Measurements from ENCODE around the gene PROM2.

The PROM2 gene

DNA sequence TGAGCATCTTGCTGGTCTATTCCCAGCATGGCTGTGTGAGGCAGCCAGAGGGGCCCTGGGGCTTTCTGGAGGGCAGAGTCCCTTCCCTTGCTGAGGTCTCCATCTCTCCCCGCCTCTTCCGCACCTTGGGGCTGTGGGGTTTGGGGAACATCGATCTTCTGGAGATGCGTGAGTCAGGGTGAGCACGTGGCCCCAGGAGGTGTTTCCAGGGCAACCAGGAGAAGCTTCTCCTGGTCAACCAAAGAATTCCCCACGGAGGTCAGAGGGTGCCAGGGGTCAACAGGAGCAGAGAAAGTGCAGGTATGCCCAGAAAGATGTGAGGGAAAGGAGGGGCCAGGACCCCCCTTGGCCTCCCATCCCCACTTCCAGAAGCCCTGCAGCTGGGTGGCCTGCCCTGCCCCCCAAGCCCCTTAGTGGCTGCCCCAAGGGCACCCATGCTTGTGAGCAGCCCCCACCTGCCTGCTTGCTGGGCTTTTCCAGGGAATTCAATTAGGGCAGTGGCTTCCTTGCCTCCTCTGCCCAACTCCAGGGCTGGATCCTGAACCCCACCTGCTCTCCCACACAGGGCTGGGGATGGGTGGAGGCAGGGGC, 2.8 kb upstream of the PROM2 start:
- Histone ChIP-seq H3K36me3 (no peaks in the 10 kb centered on the region), H3K4me3 (ENCODE audit: low read depth, low read length) (no peak overlapping the region), H3K4me1 (no peaks in the 10 kb centered on the region), H3K27me3 (no peaks in the 10 kb centered on the region), H3K9me3 (no peaks in the 10 kb centered on the region)
- TF ChIP-seq, protein P1, sequence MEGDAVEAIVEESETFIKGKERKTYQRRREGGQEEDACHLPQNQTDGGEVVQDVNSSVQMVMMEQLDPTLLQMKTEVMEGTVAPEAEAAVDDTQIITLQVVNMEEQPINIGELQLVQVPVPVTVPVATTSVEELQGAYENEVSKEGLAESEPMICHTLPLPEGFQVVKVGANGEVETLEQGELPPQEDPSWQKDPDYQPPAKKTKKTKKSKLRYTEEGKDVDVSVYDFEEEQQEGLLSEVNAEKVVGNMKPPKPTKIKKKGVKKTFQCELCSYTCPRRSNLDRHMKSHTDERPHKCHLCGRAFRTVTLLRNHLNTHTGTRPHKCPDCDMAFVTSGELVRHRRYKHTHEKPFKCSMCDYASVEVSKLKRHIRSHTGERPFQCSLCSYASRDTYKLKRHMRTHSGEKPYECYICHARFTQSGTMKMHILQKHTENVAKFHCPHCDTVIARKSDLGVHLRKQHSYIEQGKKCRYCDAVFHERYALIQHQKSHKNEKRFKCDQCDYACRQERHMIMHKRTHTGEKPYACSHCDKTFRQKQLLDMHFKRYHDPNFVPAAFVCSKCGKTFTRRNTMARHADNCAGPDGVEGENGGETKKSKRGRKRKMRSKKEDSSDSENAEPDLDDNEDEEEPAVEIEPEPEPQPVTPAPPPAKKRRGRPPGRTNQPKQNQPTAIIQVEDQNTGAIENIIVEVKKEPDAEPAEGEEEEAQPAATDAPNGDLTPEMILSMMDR (IDR thresholded peaks at IDR 0.05; ENCODE audit: low read depth, low read length): no peak
- DNase-seq: no peak

DNA sequence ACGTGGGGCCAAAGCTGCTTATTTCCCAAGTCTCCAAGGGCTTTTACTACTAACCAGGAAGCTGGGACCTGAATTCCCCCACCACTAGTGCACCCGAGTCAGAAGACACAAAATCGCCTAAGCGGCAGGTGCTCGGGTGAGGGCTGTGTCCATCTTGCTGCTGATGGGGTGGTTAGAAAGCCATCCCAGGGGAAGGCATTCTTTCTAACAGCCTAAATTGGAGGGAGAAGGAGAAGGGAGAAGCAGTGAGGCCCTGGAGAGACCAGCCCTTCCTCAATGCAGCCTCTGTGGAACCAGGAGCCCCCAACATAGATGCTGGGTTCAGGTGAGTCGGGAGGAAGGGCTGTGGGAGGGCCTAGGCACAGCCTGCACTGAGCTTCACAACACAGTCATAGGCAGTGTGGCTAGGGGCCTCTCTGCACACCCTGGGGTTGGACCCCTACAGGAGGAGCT, 1.9 kb upstream of the PROM2 start:
- no peak overlapping the region for H3K4me3 ChIP-seq (ENCODE audit: low read depth, low read length)
- no peaks in the 10 kb centered on the region for H3K36me3 ChIP-seq
- DNase-seq: no peak
- TF ChIP-seq, protein P1 (IDR thresholded peaks at IDR 0.05; ENCODE audit: low read depth, low read length): no peak
- no peaks in the 10 kb centered on the region for H3K4me1 ChIP-seq
- H3K9me3 ChIP-seq: no peaks in the 10 kb centered on the region
- no peaks in the 10 kb centered on the region for H3K27me3 ChIP-seq

DNA sequence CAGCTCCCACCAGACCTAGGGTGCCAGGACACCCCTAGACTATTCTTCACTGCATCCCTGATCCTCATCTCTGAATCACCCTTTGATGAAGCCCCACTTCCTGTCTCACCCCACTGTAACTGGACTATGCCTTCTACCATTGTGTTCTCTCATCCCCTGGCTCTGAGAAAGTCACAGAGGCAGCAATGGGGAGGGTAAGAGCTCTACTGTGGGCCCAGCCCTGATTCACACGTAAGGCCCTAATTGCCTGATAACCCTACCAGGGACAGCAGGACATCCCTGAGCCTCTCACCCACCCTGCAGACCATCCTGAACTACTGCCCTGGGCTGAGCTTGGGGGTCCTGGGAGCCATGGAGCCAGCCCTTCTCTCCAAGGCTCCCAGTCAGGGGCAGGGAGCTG, 1.5 kb upstream of the PROM2 start:
- Histone ChIP-seq H3K4me3 (ENCODE audit: low read depth, low read length) (no peak overlapping the region), H3K36me3 (no peaks in the 10 kb centered on the region), H3K27me3 (no peaks in the 10 kb centered on the region), H3K9me3 (no peaks in the 10 kb centered on the region), H3K4me1 (no peaks in the 10 kb centered on the region)
- DNase-seq: no peak
- TF ChIP-seq, protein P1 (IDR thresholded peaks at IDR 0.05; ENCODE audit: low read depth, low read length): no peak

DNA sequence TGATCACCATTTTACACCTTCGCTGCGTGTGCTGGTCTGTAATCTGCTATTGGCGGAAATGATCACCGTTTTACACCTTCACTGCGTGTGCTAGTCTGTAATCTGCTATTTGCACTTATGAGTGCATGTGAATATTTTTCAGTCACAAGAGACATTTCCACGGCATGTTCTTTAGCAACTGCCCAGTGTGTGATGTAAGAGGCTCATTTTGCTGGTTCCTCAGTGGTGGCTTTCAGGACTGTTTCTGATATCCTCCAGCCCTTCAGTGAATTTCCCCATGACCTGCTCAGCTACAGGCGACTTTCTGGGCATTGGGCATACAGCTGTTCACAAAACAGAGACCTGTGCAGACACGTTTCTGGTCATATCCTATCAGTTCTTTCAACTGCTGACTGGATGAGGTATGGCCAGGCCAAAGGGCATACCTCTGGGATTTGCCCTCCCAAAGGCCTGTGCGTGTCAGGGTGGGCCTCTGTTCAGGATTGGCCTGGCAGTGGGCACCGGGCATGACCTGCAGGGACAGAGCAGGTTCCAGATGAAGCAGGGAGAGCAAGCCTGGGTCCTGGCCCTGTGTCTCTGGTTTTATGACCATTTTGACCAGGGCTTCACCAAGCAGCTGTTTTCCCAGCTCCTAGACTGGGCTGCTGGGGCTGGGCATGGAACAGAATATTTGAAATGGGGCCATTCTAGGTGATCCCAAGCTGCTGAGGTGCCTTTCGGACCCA, 521 bp upstream of the PROM2 start:
- no peaks in the 10 kb centered on the region for H3K36me3 ChIP-seq
- H3K9me3 ChIP-seq: no peaks in the 10 kb centered on the region
- no peaks in the 10 kb centered on the region for H3K27me3 ChIP-seq
- TF ChIP-seq, protein P1 (IDR thresholded peaks at IDR 0.05; ENCODE audit: low read depth, low read length): no peak
- H3K4me3 ChIP-seq (ENCODE audit: low read depth, low read length): no peak overlapping the region
- no peak for DNase-seq
- H3K4me1 ChIP-seq: no peaks in the 10 kb centered on the region

DNA sequence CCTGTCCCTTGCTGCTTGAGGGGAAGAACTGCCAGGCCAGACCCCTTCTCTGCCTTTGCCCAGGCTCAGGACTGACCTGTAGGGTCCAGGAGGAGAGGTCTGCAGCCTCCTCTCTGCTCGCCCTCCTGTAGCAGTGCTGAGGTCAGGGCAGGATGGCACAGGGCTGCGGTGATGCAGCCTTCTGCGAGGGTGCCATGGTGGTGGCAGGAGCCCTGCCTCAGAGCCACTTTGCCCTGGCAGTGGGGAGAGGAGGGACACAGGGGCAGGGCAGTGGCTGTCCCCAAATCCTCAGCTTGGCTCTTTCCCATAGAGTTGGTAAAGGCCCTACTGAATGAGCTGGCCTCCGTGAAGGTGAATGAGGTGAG, 884 bp downstream of the PROM2 start:
- H3K4me1 ChIP-seq: no peaks in the 10 kb centered on the region
- H3K9me3 ChIP-seq: no peaks in the 10 kb centered on the region
- no peaks in the 10 kb centered on the region for H3K36me3 ChIP-seq
- TF ChIP-seq, protein P1 (IDR thresholded peaks at IDR 0.05; ENCODE audit: low read depth, low read length): no peak
- no peaks in the 10 kb centered on the region for H3K27me3 ChIP-seq
- no peak overlapping the region for H3K4me3 ChIP-seq (ENCODE audit: low read depth, low read length)
- DNase-seq: no peak

DNA sequence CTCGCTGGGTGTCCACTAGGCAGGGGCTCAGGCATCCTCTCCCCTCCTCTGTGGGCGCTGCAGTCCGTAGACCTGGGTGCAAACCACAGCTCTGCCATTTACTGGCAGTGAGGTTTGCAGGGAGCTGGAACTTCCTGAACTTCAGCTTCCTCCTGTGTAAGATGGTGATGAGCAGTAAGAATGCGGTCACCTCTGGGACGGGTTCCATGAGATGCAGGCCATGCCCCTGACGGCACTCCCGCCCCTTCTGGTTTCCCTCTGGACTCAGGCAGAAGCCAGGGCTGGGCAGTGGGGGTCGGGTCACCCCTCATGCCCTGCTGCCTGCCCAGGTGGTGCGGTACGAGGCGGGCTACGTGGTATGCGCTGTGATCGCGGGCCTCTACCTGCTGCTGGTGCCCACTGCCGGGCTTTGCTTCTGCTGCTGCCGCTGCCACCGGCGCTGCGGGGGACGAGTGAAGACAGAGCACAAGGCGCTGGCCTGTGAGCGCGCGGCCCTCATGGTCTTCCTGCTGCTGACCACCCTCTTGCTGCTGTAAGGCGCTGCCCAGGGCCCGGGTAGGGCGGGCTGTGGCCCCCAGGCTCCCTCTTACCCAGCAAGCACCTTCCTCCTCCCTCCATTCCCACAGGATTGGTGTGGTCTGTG, 1.5 kb downstream of the PROM2 start:
- DNase-seq: no peak
- Histone ChIP-seq H3K9me3 (no peaks in the 10 kb centered on the region), H3K4me3 (ENCODE audit: low read depth, low read length) (no peak overlapping the region), H3K4me1 (no peaks in the 10 kb centered on the region), H3K36me3 (no peaks in the 10 kb centered on the region), H3K27me3 (no peaks in the 10 kb centered on the region)
- TF ChIP-seq, protein P1 (IDR thresholded peaks at IDR 0.05; ENCODE audit: low read depth, low read length): no peak
